Activated T-cell treated with anti-CD3 and anti-CD28 coated beads, Interleukin-2, amount 50 U/mL, for 72 hours (primary cell): Measurements from ENCODE around the gene MRPL18. TPM values are rescaled to one million over a fixed set of nuclear protein-coding genes. Genes with fewer than 3 reads are reported as not detected.
"Not testable (repeated sequence)": the region's sequence is repeated elsewhere in the genome, so short reads cannot be mapped to it uniquely, and the experiment has no call there.

ENCODE experiments used
- ATAC-seq, 2 donors: fragments of 150-1000 bp; cut with Tn5 transposase; replicated peaks in 1 of 2; 2 replicates each; pipeline ENCODE4 v1.10.0; 2021; ENCODE audit warnings: moderate library complexity in 2 of 2, mild to moderate bottlenecking in 1 of 2
- DNase-seq, 2 donors: peaks; one replicate each; pipeline ENCODE4 v3.0.0; 2021 to 2022; ENCODE audit warnings: mixed read lengths in 1 of 2
- H3K27ac Mint-ChIP-seq: one replicate; pipeline ENCODE4 v1.8.0; 2022; ENCODE audit warnings: mild to moderate bottlenecking, moderate library complexity, mixed read lengths
- H3K27me3 Mint-ChIP-seq: one replicate; pipeline ENCODE4 v1.8.0; 2022; ENCODE audit warnings: low read depth, mixed read lengths
- H3K36me3 Mint-ChIP-seq, 2 donors: one replicate each; pipeline ENCODE4 v1.8.0; 2022; ENCODE audit warnings: mixed read lengths in 2 of 2, mild to moderate bottlenecking in 1 of 2; ENCODE audit not compliant: insufficient read depth in 2 of 2
- H3K4me1 Mint-ChIP-seq: one replicate; pipeline ENCODE4 v1.8.0; 2022; ENCODE audit warnings: low read depth, mixed read lengths
- H3K4me3 Mint-ChIP-seq, 2 donors: one replicate each; pipeline ENCODE4 v1.8.0; 2022; ENCODE audit warnings: mild to moderate bottlenecking in 2 of 2, mixed read lengths in 2 of 2, moderate library complexity in 2 of 2
- H3K9me3 Mint-ChIP-seq, 2 donors: one replicate each; pipeline ENCODE4 v1.8.0; 2022; ENCODE audit warnings: mixed read lengths in 2 of 2
- total RNA-seq, 2 donors: library from RNA; stranded (reverse); gene quantifications; one replicate each; pipeline ENCODE4 v1.2.3, GENCODE V29; 2022

The MRPL18 gene
- total RNA-seq: 10 to 100 TPM; 58.5 to 60.5 TPM

DNA sequence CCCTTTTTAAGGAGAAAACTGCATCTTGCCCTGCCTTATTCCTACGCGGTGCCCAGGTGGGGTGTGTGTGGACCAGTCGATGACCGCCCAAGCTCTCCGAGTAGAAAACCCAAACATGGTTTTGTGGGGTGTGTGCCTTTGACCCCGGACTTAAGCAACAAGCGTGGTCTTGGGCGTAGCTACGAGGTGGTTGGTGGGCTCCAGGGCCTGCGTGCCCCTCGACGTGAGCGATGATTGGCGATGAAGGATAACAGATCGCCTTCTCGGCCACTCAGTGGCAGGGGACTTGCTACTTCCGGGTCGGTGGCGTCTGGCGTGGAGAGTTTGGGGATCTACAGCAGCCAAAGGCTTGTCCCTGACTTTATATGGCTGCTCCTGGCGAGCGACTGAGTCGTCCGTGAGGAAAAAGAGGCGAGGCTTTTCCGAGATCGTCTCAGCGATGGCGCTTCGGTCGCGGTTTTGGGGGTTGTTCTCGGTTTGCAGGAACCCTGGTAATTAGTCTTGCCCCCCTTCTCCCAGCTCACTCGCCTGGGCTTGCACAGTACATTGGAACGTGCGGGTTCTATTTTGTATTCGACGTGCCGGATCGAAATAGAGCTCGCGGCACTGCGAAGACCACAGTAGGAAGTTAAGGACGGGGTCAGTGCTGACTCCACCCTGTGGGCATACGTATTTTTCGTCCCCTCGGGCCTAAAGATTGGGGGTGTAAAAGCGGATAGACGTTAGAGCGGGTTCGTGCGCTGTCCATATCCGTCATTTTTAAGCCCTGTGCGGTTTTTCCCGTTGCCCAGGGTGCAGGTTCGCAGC lies at the start of gene MRPL18:
MRPL18 (plus strand) TSS at position 319 of the 807 bp plus-strand sequence; CDS start at position 440, 121 bp downstream.
- peaks cover 13 to 36% of the 10 kb centered on the region in 2 donors for H3K36me3 Mint-ChIP-seq
- ATAC-seq: peak; percentile 87 to 88
- peak; percentile 90 to 94 for DNase-seq
- no peaks in the 10 kb centered on the region for H3K9me3 Mint-ChIP-seq
- H3K4me3 Mint-ChIP-seq: peak within 1 kb of the TSS; percentile 96 to 100
- no peaks in the 10 kb centered on the region for H3K27me3 Mint-ChIP-seq
- H3K4me1 Mint-ChIP-seq: peaks cover 66% of the 10 kb centered on the region
- peak within 1 kb of the TSS; percentile 97 for H3K27ac Mint-ChIP-seq

GRCh38 chr6:159742165-159742564 lies 48.1 kb upstream of the MRPL18 start:
- DNase-seq: no peak
- Mint-ChIP-seq H3K27ac (peak overlapping the region; percentile 89), H3K27me3 (no peaks in the 10 kb centered on the region), H3K4me3 (no peak overlapping the region), H3K4me1 (peaks cover 19% of the 10 kb centered on the region), H3K36me3 (peaks cover 12 to 39% of the 10 kb centered on the region in 2 donors), H3K9me3 (no peaks in the 10 kb centered on the region)
- no peak for ATAC-seq

- Mint-ChIP-seq H3K9me3 (no peaks in the 10 kb centered on the region), H3K36me3 (peaks cover 14 to 52% of the 10 kb centered on the region in 2 donors), H3K4me1 (peaks cover 8% of the 10 kb centered on the region), H3K27me3 (no peaks in the 10 kb centered on the region), H3K4me3 (no peak overlapping the region), H3K27ac (peak overlapping the region; percentile 89)
- ATAC-seq (no peak), DNase-seq (no peak)
Observed at GRCh38 chr6:159745081-159745480, 45.2 kb upstream of the MRPL18 start.

- Mint-ChIP-seq H3K27ac (no peak overlapping the region), H3K9me3 (no peaks in the 10 kb centered on the region), H3K4me3 (no peak overlapping the region), H3K4me1 (peaks cover 7% of the 10 kb centered on the region), H3K36me3 (peaks cover 14 to 50% of the 10 kb centered on the region in 2 donors), H3K27me3 (no peaks in the 10 kb centered on the region)
- DNase-seq (no peak), ATAC-seq (no peak)
Observed at GRCh38 chr6:159746759-159747158, 43.5 kb upstream of the MRPL18 start.

DNA sequence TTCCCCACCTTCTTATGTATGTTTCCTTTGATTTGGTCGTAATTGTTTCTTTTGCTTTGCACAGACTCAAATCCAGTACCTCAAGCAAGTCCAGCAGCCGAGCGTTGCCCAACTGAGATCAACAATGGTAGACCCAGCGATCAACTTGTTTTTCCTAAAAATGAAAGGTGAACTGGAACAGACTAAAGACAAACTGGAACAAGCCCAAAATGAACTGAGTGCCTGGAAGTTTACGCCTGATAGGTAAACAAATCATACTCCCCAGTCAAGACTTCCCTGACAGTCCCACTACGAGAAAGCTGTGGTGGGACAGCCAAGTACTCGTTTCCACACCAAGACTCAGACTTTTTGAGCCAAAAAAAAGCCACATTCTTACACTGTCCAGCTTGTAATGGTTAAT lies 42.1 kb upstream of the MRPL18 start:
- not testable (repeated sequence) for H3K27me3 Mint-ChIP-seq

DNA sequence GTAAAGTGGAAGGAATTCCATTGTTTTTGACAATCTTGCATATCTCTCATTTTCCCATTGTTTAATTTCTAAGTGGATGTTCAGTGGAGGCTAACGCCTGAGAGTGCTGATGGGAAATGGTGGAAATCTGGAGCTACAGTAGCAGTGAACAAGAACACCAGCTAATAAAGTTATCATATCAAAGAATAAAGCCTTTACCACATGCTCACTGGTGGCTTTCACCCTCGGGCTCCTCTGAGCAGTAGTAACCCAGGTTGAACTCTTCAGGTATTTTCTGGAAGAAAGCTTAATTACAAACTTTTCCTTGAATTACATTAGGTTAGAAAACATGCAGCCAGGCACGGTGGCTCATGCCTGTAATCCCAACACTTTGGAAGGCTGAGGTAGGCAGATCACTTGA lies 38.8 kb upstream of the MRPL18 start:
- Mint-ChIP-seq H3K9me3 (no peaks in the 10 kb centered on the region), H3K4me1 (peaks cover 12% of the 10 kb centered on the region), H3K27ac (peak overlapping the region; percentile 10), H3K4me3 (no peak overlapping the region), H3K27me3 (no peaks in the 10 kb centered on the region), H3K36me3 (peaks cover 4 to 39% of the 10 kb centered on the region in 2 donors)
- ATAC-seq (no peak), DNase-seq (no peak)

More for the DNA sequence above, 42.1 kb upstream of the MRPL18 start:
- H3K36me3 Mint-ChIP-seq: peaks cover 11 to 50% of the 10 kb centered on the region in 2 donors
- not testable (repeated sequence) for H3K4me3 Mint-ChIP-seq, ATAC-seq, H3K9me3 Mint-ChIP-seq, H3K4me1 Mint-ChIP-seq, DNase-seq, H3K27ac Mint-ChIP-seq

DNA sequence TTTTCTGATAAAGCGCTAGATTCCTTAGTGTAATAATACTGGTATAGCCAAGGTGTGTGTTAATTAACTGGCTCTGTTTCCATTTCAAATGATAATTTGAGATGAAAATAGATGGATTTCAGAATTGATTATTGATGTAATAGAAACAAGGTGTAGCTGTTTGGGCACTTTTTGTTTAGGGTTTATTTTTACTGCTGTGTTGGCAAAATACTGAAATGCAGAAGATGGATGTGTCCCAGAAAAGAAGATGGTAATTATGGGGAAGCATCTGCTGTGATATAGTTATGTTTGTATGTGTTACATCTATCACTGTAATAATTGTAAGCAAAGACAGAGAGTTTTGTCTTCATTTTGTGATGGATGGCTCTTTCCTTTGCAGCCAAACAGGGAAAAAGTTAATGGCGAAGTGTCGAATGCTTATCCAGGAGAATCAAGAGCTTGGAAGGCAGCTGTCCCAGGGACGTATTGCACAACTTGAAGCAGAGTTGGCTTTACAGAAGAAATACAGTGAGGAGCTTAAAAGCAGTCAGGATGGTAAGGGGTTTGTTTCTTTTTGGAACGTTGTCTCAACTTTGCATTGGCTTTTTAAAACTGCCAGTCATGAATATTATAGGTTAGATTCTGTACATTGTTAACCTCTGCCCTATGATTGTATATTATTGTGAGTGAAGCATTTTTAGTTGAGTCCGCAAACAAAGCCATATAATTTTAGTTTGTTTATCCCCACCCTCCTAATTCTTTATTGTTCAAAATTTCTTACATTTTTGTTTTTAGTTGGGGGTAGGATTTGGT lies 37.0 kb upstream of the MRPL18 start:
- Mint-ChIP-seq H3K27ac (no peak overlapping the region), H3K27me3 (no peaks in the 10 kb centered on the region), H3K9me3 (no peaks in the 10 kb centered on the region), H3K4me3 (no peak overlapping the region), H3K36me3 (peaks cover 3 to 43% of the 10 kb centered on the region in 2 donors), H3K4me1 (peaks cover 19% of the 10 kb centered on the region)
- no peak for DNase-seq
- ATAC-seq: no peak

DNA sequence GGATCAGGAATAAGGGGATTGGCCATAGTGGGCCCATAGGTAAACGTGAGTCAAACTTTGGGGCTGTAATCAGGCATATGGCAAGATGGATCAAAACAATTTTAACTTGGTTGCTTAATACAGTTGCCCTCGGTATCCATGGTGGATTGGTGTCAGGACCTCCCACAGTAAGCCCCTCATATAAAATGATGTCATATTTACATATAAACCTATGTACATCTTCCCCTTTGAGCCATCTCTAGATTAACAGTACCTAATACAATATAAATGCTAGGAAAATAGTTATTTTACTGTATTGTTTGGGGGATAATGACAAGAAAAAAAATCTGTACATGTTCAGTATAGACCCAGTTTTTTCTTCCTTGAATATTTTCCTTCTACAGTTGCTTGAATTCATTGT lies 35.9 kb upstream of the MRPL18 start:
- peaks cover 5 to 38% of the 10 kb centered on the region in 2 donors for H3K36me3 Mint-ChIP-seq
- H3K27ac Mint-ChIP-seq: no peak overlapping the region
- DNase-seq: no peak
- no peaks in the 10 kb centered on the region for H3K27me3 Mint-ChIP-seq
- H3K9me3 Mint-ChIP-seq: no peaks in the 10 kb centered on the region
- no peak for ATAC-seq
- H3K4me1 Mint-ChIP-seq: peaks cover 25% of the 10 kb centered on the region
- no peak overlapping the region for H3K4me3 Mint-ChIP-seq

DNA sequence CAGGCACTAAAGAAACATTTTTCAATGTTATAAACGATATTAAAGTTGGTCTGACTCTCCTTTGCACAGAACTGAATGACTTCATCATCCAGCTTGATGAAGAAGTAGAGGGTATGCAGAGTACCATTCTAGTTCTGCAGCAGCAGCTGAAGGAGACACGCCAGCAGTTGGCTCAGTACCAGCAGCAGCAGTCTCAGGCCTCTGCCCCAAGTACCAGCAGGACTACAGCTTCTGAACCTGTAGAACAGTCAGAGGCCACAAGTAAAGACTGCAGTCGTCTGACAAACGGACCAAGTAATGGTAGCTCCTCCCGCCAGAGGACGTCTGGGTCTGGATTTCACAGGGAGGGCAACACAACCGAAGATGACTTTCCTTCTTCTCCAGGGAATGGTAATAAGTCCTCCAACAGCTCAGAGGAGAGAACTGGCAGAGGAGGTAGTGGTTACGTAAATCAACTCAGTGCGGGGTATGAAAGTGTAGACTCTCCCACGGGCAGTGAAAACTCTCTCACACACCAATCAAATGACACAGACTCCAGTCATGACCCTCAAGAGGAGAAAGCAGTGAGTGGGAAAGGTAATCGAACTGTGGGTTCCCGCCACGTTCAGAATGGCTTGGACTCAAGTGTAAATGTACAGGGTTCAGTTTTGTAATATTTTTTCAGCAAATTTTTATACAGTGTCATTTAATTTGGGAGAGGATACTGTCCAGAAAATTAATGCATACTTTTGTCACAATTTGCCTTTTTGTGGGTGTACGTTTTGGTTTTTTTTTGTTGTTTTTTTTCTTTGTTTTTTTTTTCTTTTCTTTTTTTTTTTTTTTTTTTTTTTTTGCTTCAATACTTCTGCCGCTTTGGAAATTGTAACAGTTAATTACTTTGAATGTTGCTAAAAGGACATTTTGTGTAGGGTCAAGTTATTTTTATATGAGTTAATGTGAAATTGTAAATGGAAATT lies 35.0 kb upstream of the MRPL18 start:
- no peak for ATAC-seq
- H3K36me3 Mint-ChIP-seq: peaks cover 5 to 38% of the 10 kb centered on the region in 2 donors

DNA sequence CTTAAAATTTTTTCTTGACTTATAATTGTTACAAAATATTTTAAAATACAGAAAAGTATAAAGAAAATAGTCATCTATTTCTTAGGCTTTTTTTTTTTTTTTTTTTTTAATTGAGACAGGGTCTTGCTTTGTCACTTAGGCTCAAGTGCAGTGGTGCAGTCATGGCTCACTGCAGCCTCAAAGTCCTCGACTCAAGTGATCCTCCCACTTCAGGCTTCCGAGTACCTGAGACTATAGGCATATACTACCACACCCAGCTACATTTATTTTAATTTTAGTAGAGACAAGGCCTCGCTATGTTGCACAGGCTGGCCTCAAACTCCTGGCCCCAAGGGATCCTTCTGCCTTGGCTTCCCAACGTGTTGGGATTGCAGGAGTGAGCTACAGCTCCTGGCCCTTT lies 33.8 kb upstream of the MRPL18 start:
- peaks cover 45% of the 10 kb centered on the region for H3K4me1 Mint-ChIP-seq
- H3K36me3 Mint-ChIP-seq: peaks cover 5 to 36% of the 10 kb centered on the region in 2 donors
- no peak overlapping the region for H3K27ac Mint-ChIP-seq
- ATAC-seq (no peak), DNase-seq (no peak)
- H3K27me3 Mint-ChIP-seq: no peaks in the 10 kb centered on the region
- no peaks in the 10 kb centered on the region for H3K9me3 Mint-ChIP-seq
- H3K4me3 Mint-ChIP-seq: no peak overlapping the region

More for the DNA sequence above, 35.0 kb upstream of the MRPL18 start:
- Mint-ChIP-seq H3K27me3 (no peaks in the 10 kb centered on the region), H3K9me3 (no peaks in the 10 kb centered on the region), H3K4me1 (peaks cover 33% of the 10 kb centered on the region), H3K4me3 (no peak overlapping the region), H3K27ac (peak overlapping the region; percentile 70)
- DNase-seq: no peak

GRCh38 chr6:159758031-159759001 lies 32.0 kb upstream of the MRPL18 start:
- DNase-seq: no peak
- Mint-ChIP-seq H3K9me3 (no peaks in the 10 kb centered on the region), H3K4me3 (no peak overlapping the region), H3K36me3 (peaks cover 9 to 32% of the 10 kb centered on the region in 2 donors), H3K27me3 (no peaks in the 10 kb centered on the region), H3K4me1 (peaks cover 50% of the 10 kb centered on the region), H3K27ac (peak overlapping the region; percentile 70)
- no peak for ATAC-seq
